Ovary (tissue), 9 donors: ENCODE results near the gene NOXA1. TPM values are rescaled to one million over a fixed set of nuclear protein-coding genes. Genes with fewer than 3 reads are reported as not detected.

Experiments used
- DNase-seq, 5 donors: peaks; one replicate each; pipeline ENCODE4 v3.0.0-alpha.2; 2019 to 2020
- H3K27ac ChIP-seq, 2 donors: fragments of 200-600 bp; one replicate each; pipeline versions ENCODE4 v1.5.1 to v1.8.0; 2019 to 2022
- H3K27me3 ChIP-seq: fragments of 200-600 bp; one replicate; pipeline ENCODE4 v1.8.0; 2022
- H3K36me3 ChIP-seq: fragments of 200-600 bp; sonication (generic); one replicate; pipeline ENCODE4 v1.5.1; 2019
- H3K4me1 ChIP-seq: one replicate; pipeline ENCODE4 v1.8.1; 2013; ENCODE audit warnings: mild to moderate bottlenecking, moderate library complexity; ENCODE audit not compliant: insufficient read depth
- H3K4me3 ChIP-seq: fragments of 200-600 bp; sonication (generic); one replicate; pipeline ENCODE4 v1.5.1; 2017
- H3K9me3 ChIP-seq, 2 donors: fragments of 200-600 bp in 1 of 2; sonication (generic) in 1 of 2; one replicate each; pipeline versions ENCODE4 v1.5.1 to v1.8.1; 2013 to 2019; ENCODE audit warnings: mild to moderate bottlenecking in 1 of 2, moderate library complexity in 1 of 2
- EP300 ChIP-seq: sonication (generic); formaldehyde crosslinking; IDR thresholded peaks from one replicate; pipeline ENCODE4 v1.6.1; 2017; ENCODE audit warnings: antibody characterized with exemption
- POLR2A ChIP-seq: fragments of 450-650 bp; IDR thresholded peaks from one replicate; pipeline ENCODE4 v1.6.1; 2017; ENCODE audit warnings: antibody characterized with exemption, mild to moderate bottlenecking, moderate library complexity
- WGBS, 3 donors: extraction: QIAGEN DNeasy Blood & Tissue Kit in 1 of 3; methylation state at CpG; one replicate each; pipeline versions ENCODE4 v1.1.5 to v1.1.7; 2013 to 2017; 5-methylcytosine and 5-hydroxymethylcytosine counted together
- intact Hi-C, 4 donors: fragments of 100-400 bp; cut with DNase I; formaldehyde crosslinking; loops; one replicate each; pipeline versions ENCODE4 v1.11.0 to v1.15.1; 2022 to 2023
- polyA plus RNA-seq, 2 donors: library from polyadenylated mRNA; stranded (reverse); fragments of 200-250 nt in 1 of 2; fragments of 350-450 nt in 1 of 2; fragmentation: Illumina TruSeq in 1 of 2; extraction: RNeasy Lipid Tissue Mini Kit (QIAGEN cat#74804) in 1 of 2; gene quantifications; one replicate each; pipeline ENCODE4 v1.2.3, GENCODE V29; 2013 to 2014
- total RNA-seq, 7 donors: library from RNA; depleted of rRNA in 2 of 7; stranded (reverse); fragments of >200 nt in 2 of 7; fragmentation: NEBNext Ultra II Directional in 3 of 7; extraction: Animal tissue kit (Norgen Biotek cat#: 25700) in 3 of 7; gene quantifications; one replicate each; pipeline versions ENCODE4 v1.1.0 to v1.2.4, GENCODE V29; 2016 to 2023
- TF ChIP-seq, protein P1 (sequence below), 3 donors: fragments of 450-650 bp in 2 of 3; fragments of 200-600 bp in 1 of 3; IDR thresholded peaks; one replicate each; pipeline versions ENCODE4 v1.5.1 to v1.8.0; 2016 to 2022; ENCODE audit warnings: antibody characterized with exemption in 3 of 3, mild to moderate bottlenecking in 1 of 3
- donor health status: DM: no; HTN: no; CAD: no; lungs with moderate emphysema.
- donor health status: DM: no; HTN: no; CAD: no.
- donor health status: Bipolar disorder and iron deficiency.
- donor health status: DM: yes; HTN: yes; CAD: no.
- donor health status: DM: no; HTN: no; CAD: no.
- donor health status: DM: yes; HTN: yes; CAD: no.

NOXA1 gene
- total and polyA plus RNA-seq, 9 donors = 7.1 to 18.5 (median 12.1) TPM; not detected in 1

DNA sequence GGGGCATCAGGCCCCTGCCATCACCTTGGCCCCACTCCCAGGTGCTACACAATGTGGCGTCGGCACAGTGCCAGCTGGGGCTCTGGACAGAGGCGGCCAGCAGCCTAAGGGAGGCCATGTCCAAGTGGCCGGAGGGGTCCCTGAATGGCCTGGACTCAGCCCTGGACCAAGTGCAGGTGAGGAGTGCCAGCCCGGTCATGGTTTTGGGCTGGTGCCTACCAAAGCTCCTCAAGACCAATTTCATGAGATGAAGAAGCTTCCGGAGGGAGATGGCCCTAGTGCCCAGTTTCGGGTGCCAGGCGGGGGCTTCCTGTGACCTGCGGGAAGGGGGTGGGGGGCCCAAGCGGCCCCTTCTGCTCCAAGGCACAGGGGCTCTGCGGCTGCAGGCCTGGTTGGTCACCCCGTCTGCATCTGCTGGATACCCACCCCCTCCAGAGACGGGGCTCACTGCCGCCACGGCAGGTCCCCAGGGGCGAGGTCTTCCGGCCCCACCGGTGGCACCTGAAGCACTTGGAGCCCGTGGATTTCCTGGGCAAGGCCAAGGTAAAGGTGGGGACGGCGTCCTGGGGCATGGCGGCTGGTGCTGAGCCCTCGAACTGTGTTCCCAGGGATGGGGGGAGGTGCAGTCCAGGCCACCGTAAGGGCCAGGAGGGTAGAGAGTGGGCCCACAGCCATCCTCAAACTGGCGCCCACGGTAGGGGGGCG, 5.8 kb downstream of the NOXA1 start:
- H3K27me3 ChIP-seq = no peaks in the 10 kb centered on the region
- intact Hi-C loops = no loop called here
- DNase-seq = peak in 2 of 5 donors; percentile 47 to 48
- H3K27ac ChIP-seq = no peak overlapping the region
- H3K4me1 ChIP-seq = peaks cover 6% of the 10 kb centered on the region
- no peaks in the 10 kb centered on the region for H3K36me3 ChIP-seq
- no peak overlapping the region for H3K4me3 ChIP-seq
- no peak for TF ChIP-seq POLR2A
- TF ChIP-seq, protein P1, sequence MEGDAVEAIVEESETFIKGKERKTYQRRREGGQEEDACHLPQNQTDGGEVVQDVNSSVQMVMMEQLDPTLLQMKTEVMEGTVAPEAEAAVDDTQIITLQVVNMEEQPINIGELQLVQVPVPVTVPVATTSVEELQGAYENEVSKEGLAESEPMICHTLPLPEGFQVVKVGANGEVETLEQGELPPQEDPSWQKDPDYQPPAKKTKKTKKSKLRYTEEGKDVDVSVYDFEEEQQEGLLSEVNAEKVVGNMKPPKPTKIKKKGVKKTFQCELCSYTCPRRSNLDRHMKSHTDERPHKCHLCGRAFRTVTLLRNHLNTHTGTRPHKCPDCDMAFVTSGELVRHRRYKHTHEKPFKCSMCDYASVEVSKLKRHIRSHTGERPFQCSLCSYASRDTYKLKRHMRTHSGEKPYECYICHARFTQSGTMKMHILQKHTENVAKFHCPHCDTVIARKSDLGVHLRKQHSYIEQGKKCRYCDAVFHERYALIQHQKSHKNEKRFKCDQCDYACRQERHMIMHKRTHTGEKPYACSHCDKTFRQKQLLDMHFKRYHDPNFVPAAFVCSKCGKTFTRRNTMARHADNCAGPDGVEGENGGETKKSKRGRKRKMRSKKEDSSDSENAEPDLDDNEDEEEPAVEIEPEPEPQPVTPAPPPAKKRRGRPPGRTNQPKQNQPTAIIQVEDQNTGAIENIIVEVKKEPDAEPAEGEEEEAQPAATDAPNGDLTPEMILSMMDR (IDR thresholded peaks at IDR 0.05) = no peak
- TF ChIP-seq EP300 = no peak
- no peaks in the 10 kb centered on the region for H3K9me3 ChIP-seq
- 77 to 81% (median 79%) methylated on average over 22 to 27 of the region's 27 CpGs for WGBS, 3 donors

DNA sequence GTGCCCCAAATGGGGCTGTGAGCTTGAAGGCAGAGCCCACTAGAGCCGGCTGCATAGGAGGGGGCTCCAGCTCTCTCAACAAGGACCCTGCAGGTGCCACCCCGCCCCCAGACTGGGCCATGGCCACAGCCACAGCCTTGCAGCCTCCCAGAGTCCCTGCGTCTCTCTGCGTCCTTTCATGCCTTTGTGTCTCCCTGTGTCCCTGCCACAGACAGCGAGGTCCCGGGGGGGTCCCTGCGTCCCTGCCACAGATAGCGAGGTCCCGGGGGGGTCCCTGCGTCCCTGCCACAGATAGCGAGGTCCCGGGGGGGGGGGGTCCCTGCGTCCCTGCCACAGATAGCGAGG, 6.3 kb downstream of the NOXA1 start:
- no peak overlapping the region for H3K27ac ChIP-seq
- intact Hi-C loops = no loop called here
- no peak for TF ChIP-seq EP300
- no peak for TF ChIP-seq POLR2A
- H3K4me1 ChIP-seq = peaks cover 6% of the 10 kb centered on the region
- H3K36me3 ChIP-seq = no peaks in the 10 kb centered on the region
- no peaks in the 10 kb centered on the region for H3K27me3 ChIP-seq
- peak in 1 of 5 donors; percentile 31 for DNase-seq
- WGBS, 3 donors = 67 to 82% (median 71%) methylated on average over 3 to 14 of the region's 14 CpGs
- H3K4me3 ChIP-seq = no peak overlapping the region
- H3K9me3 ChIP-seq = no peaks in the 10 kb centered on the region

DNA sequence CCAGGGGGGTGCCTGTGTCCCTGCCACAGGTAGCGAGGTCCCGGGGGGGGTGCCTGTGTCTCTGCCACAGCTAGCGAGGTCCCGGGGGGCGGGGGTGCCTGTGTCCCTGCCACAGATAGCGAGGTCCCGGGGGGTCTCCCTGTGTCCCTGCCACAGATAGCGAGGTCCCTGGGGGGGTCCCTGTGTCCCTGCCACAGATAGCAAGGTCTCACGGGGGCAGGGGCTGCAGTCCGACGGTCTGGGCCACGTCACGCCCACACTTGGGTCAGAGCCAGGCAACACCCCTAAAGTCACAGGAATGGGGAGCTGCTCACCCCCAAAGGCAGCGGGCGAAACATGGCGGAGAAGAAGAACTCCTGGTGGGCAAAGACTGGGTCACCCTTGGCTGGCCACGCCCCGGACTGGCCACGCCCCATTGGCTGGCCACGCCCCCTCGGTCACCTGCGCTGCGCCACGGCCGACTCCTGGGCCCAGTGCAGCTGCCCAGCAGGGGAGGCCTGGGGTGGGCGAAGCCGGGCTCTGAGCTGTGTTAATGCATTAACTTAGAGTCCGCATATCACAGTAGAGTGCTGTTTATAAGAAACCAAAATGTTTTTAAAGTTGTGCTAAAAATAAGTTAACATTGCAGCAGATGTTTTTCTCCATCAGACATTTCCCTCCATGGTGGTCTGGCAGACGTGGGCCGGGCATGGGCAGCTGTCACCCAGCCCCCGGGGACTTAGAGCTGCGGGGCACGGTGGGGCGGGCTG, 7.0 kb downstream of the NOXA1 start:
- H3K9me3 ChIP-seq = no peaks in the 10 kb centered on the region
- peaks cover 6% of the 10 kb centered on the region for H3K4me1 ChIP-seq
- intact Hi-C loops = no loop called here
- peak overlapping the region in 1 of 2 donors; percentile 0 for H3K27ac ChIP-seq
- H3K36me3 ChIP-seq = no peaks in the 10 kb centered on the region
- TF ChIP-seq, protein P1 (IDR thresholded peaks at IDR 0.05) = no peak
- no peak for TF ChIP-seq EP300
- no peak for TF ChIP-seq POLR2A
- 20 to 39% (median 28%) methylated on average over 16 to 34 of the region's 34 CpGs for WGBS, 3 donors
- no peak overlapping the region for H3K4me3 ChIP-seq
- no peaks in the 10 kb centered on the region for H3K27me3 ChIP-seq
- DNase-seq = peak in 4 of 5 donors; percentile 24 to 70 (median 66)

GRCh38 chr9:137430723-137431415, 7.7 kb downstream of the NOXA1 start:
- DNase-seq = peak in 2 of 5 donors; percentile 28 to 32
- no peak overlapping the region for H3K4me3 ChIP-seq
- no peaks in the 10 kb centered on the region for H3K36me3 ChIP-seq
- no peaks in the 10 kb centered on the region for H3K27me3 ChIP-seq
- WGBS, 3 donors = 72 to 86% (median 74%) methylated on average over 21 to 27 of the region's 27 CpGs
- peaks cover 7% of the 10 kb centered on the region for H3K4me1 ChIP-seq
- intact Hi-C loops = no loop called here
- H3K27ac ChIP-seq = no peak overlapping the region
- TF ChIP-seq POLR2A (no peak), EP300 (no peak)
- TF ChIP-seq, protein P1 (IDR thresholded peaks at IDR 0.05) = no peak
- H3K9me3 ChIP-seq = no peaks in the 10 kb centered on the region
